HG03066 (cell line): ENCODE measurements around the gene AKR1B15.

Experiments
- ATAC-seq: cut with Tn5 transposase; IDR thresholded peaks from one replicate; pipeline ENCODE4 v1.9.1; 2021; ENCODE audit warnings: low read depth; ENCODE audit not compliant: unreplicated experiment

The AKR1B15 gene

GRCh38 chr7:134611611-134612151 lies 62.8 kb downstream of the AKR1B15 start:
- no peak for ATAC-seq

- ATAC-seq, result no peak
Measured at GRCh38 chr7:134612197-134612596, 63.3 kb downstream of the AKR1B15 start.

DNA sequence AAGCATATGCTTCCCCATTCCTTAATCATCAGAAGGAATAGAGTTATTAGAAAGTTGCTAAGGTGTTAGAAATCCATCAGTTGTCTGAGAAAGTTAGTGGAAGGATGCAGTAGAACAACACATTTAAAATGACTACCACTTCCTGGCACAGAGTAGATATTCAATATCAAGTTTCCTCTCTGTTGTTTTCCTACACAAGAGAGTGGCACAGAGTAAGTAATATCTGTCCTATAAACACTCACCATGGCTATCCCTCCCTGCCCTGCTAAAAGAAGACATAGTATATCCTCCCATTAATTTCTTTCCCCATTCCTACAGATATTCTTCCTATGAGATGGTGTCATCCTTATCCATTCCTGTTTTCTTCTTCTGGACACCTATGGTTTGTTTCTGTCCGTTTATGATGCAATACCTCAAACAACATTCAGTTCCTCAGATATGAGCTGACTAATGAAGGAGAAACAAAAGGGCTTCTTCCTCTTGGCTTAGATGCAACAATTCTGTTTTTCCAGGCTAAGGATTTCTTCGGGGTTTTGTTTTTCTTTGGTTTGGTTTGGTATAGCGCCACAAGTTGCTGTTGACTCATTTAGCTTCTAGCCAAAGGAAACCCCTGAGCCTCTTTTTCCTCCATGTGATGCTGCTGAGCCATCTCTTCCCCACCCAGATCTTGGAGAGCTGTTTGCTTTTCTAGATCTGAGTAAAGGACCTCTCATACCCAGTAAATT lies 64.9 kb downstream of the AKR1B15 start:
- no peak for ATAC-seq

- ATAC-seq, result no peak
Measured at GRCh38 chr7:134616611-134617010, 67.7 kb downstream of the AKR1B15 start.

DNA sequence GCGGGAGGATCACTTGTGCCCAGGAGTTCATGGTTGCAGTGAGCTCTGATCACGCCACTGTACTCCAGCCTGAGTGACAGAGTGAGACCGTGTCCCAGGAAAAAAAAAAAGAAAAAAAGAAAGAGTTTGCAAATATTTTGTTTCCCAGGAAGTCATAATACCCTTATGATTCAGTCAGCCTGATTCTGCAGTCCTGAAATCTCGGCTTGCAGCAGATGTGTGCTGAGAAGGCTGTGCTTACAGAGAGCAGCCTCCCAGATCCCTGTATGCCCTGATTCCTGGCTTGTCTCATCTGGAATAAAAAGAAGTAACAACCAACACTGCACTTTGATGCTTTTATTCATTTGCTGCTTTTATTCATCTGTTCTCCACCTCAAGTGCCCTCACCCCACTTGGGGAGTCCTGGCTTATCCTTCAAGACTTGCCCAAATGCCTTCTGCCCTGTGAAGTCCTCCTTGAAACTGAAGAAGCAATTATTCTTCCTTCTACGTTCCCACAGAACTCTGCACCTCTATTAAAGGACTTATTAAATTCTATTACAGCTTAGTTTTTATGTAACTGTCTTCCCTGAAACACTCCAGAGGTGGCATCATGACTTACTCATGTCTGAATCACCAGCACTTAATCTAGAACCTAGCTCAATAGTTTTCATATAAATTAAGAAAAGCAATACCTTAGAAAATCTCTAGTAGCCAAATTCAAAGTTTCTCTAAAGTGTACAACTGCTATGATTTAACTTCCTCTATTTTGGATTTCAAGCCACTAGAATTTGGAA lies 70.0 kb downstream of the AKR1B15 start:
- no peak for ATAC-seq

DNA sequence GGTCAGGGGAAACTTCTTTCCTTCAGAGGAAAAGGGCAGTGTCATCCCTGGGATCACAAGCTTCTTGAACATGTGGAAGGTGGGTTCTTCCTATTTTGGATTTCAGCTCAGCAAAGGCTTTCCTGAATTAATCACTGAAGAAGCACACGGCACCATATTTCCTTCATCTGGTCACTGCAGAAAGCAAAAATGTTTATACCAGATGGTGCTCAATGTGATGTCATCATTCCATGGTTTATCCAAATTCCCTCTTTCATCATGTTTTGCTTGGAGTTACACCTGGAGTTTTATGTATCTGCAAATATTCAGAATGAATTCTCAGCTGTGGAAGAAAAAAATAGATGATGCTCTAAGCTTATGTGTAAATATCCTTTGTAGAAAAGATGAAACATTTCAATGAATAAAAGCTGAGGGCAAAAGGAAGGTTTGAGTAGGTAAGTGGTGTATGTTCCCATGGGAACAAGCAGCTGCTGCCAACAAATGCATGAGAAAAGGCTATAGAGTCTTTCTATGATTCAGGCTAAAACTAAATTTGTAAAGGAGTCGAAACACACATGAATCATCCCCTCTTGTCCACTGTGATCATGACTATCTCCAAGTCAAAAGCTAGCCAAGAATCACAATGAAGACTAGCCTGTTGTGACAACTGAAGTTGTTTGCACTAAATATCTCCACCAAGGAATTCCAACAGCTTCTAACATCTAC lies 70.9 kb downstream of the AKR1B15 start:
- no peak for ATAC-seq

DNA sequence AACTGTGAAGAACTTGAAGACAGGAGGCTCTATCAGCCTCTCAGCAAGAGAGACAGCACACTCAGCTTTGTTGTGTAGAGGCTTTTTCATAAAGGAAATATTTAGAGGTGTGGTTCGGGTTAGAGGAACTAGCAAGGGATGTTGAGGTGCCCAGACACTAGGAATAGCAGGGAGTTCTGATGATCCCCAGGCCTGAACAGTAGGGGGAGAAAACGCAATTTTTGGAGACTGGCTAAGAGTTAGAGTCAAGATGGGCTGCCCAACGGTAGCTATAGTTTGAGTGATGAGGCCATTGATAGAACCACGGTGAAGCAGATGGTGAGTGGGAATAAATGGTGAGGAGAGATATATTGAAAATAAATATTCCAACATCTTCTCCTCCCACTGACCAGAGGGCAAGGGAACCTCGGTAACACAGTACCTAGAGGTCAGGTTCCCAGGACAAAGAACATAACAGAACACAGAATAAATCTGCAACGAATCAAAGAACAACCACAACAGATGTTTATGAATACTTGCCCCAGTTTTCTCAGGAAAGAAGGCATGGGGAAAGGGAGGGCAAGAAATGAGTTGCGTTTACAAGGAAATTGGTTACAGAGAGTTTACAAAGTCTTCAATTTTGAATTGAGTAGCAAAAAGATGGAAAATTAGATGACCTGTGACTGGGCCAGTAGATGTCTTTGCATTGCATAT lies 73.5 kb downstream of the AKR1B15 start:
- ATAC-seq, result no peak

GRCh38 chr7:134623193-134623592 lies 74.3 kb downstream of the AKR1B15 start:
- no peak for ATAC-seq

DNA sequence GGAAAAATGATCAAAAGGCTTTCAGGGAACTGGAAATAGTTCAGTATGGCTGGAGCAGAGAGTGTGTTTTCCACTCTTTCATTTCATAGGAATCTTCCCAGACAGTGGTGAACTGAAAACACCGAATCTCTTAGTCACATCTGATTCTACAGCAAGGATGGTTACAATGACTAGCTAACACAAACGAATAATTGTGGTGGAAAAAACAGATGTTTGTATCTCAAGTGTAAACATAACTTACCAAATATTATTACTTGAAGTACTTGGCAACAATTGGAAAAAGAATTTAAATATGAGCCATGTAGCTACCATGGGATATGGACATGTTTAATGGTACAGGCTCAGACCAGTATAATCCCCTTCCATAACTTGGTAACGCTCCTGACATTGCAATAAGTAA lies 76.6 kb downstream of the AKR1B15 start:
- no peak for ATAC-seq

GRCh38 chr7:134627109-134627774 lies 78.3 kb downstream of the AKR1B15 start:
- ATAC-seq, result no peak

GRCh38 chr7:134627775-134628153 lies 78.9 kb downstream of the AKR1B15 start:
- ATAC-seq, result no peak

- ATAC-seq, result no peak
Measured at GRCh38 chr7:134629445-134629844, 80.5 kb downstream of the AKR1B15 start.
